Endothelial cell of umbilical vein (primary cell): ENCODE data around the gene RASD2.
"Not testable (repeated sequence)": the region's sequence is repeated elsewhere in the genome, so short reads cannot be mapped to it uniquely, and the experiment has no call there.

ENCODE experiments used
- CTCF ChIP-seq, 2 donors: IDR thresholded peaks; 1 replicate in 1 of 2; 2 replicates in 1 of 2; pipeline ENCODE4 v1.5.1; 2011; ENCODE audit warnings: low read length in 2 of 2, mild to moderate bottlenecking in 2 of 2, moderate library complexity in 2 of 2, control low read depth in 1 of 2, inconsistent platforms in 1 of 2, low read depth in 1 of 2; ENCODE audit not compliant: insufficient read depth in 1 of 2; ENCODE audit errors: extremely low read depth in 1 of 2
- EZH2 ChIP-seq: IDR thresholded peaks from 2 replicates; pipeline ENCODE4 v1.6.1; 2012; ENCODE audit warnings: borderline replicate concordance, low read depth, mild to moderate bottlenecking, moderate library complexity, low read length, inconsistent platforms; ENCODE audit not compliant: severe bottlenecking
- FOS ChIP-seq: IDR thresholded peaks from 2 replicates; pipeline ENCODE4 v1.6.1; 2011; ENCODE audit warnings: mild to moderate bottlenecking, low read length, moderate library complexity, borderline replicate concordance; ENCODE audit not compliant: insufficient read depth
- GATA2 ChIP-seq: IDR thresholded peaks from 2 replicates; pipeline ENCODE4 v1.7.0; 2011; ENCODE audit warnings: low read depth, mild to moderate bottlenecking, moderate library complexity, mixed read lengths, low read length; ENCODE audit not compliant: insufficient read length, insufficient read depth
- MAX ChIP-seq: IDR thresholded peaks from 2 replicates; pipeline ENCODE4 v1.6.1; 2011; ENCODE audit not compliant: insufficient read depth, insufficient read length
- MYC ChIP-seq: IDR thresholded peaks from one replicate; pipeline ENCODE4 v1.6.1; 2011; ENCODE audit warnings: mild to moderate bottlenecking, low read depth, low read length
- POLR2A ChIP-seq: IDR thresholded peaks from 2 replicates; pipeline ENCODE4 v1.6.1; 2012; ENCODE audit warnings: low read depth, mild to moderate bottlenecking, control low read depth, low read length
- POLR2AphosphoS5 ChIP-seq: IDR thresholded peaks from 2 replicates; pipeline ENCODE4 v1.6.1; 2012; ENCODE audit warnings: low read depth, mild to moderate bottlenecking, control low read depth, low read length, moderate library complexity; ENCODE audit not compliant: insufficient read depth

GRCh38 chr22:35515952-35516351 lies 24.7 kb upstream of the RASD2 start:
- TF ChIP-seq GATA2; POLR2A; CTCF (IDR thresholded peaks at IDR 0.05; ENCODE audit: extremely low read depth in 1 of 2, insufficient read depth in 1 of 2, low read depth in 1 of 2, low read length in 2 of 2); FOS; MAX; MYC; EZH2; POLR2AphosphoS5: not testable (repeated sequence)
